ENCODE measurements around the gene LY6G5C. TPM values are rescaled to one million over a fixed set of nuclear protein-coding genes. Genes with fewer than 3 reads are reported as not detected.

The LY6G5C gene
- total and polyA plus RNA-seq, 9 of the 15 experiments (the other 6 are each of a cell fraction or from before 2014, with no cell fraction given), result 0.10 to 0.67 (median 0.46) TPM; not detected in 4

- peak; percentile 93 for TF ChIP-seq TAF1 (IDR thresholded peaks at IDR 0.05; ENCODE audit: control insufficient read depth, extremely low read depth, insufficient read depth, low read length, severe bottlenecking)
- no peak for TF ChIP-seq CREM (IDR thresholded peaks at IDR 0.05; ENCODE audit: low read depth)
- no peak for TF ChIP-seq MNT (conservative IDR thresholded peaks at IDR 0.05)
- peak; percentile 57; the same call in 1 of the 2 replicates for TF ChIP-seq ZNF445 (CRISPR knock-in tag; IDR thresholded peaks at IDR 0.05; ENCODE audit: low read depth)
- peak; percentile 80; the same call in 1 of the 2 replicates for TF ChIP-seq PTBP1 (IDR thresholded peaks at IDR 0.05; ENCODE audit: low read depth, low read length)
- peak; percentile 64; the same call in 1 of the 2 replicates for TF ChIP-seq E2F3 (CRISPR knock-in tag; IDR thresholded peaks at IDR 0.05)
- peak; percentile 63; the same call in 1 of the 2 replicates for TF ChIP-seq IFI16 (CRISPR knock-in tag; IDR thresholded peaks at IDR 0.05)
- no peak for TF ChIP-seq HNRNPL (IDR thresholded peaks at IDR 0.05; ENCODE audit: low read depth, low read length)
- TF ChIP-seq MTA2 (IDR thresholded peaks at IDR 0.05; ENCODE audit: low read depth), result peak; percentile 79; the same call in 1 of the 2 replicates
- no peak; the same call in 1 of the 2 replicates for TF ChIP-seq MEF2D (tag; conservative IDR thresholded peaks at IDR 0.05; ENCODE audit: low read depth)
- TF ChIP-seq MAFK (IDR thresholded peaks at IDR 0.05; ENCODE audit: low read length), result peak; percentile 3; the same call in 1 of the 2 replicates
- TF ChIP-seq THAP12 (CRISPR knock-in tag; IDR thresholded peaks at IDR 0.05), result peak; percentile 97
- TF ChIP-seq, protein P1, sequence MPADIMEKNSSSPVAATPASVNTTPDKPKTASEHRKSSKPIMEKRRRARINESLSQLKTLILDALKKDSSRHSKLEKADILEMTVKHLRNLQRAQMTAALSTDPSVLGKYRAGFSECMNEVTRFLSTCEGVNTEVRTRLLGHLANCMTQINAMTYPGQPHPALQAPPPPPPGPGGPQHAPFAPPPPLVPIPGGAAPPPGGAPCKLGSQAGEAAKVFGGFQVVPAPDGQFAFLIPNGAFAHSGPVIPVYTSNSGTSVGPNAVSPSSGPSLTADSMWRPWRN (IDR thresholded peaks at IDR 0.05; ENCODE audit: low read depth), result no peak
- TF ChIP-seq RBFOX2 (IDR thresholded peaks at IDR 0.05; ENCODE audit: low read depth, low read length), result peak; percentile 98
- TF ChIP-seq SOX6 (IDR thresholded peaks at IDR 0.05), result peak; percentile 40; the same call in 1 of the 2 replicates
- TF ChIP-seq, protein P2, sequence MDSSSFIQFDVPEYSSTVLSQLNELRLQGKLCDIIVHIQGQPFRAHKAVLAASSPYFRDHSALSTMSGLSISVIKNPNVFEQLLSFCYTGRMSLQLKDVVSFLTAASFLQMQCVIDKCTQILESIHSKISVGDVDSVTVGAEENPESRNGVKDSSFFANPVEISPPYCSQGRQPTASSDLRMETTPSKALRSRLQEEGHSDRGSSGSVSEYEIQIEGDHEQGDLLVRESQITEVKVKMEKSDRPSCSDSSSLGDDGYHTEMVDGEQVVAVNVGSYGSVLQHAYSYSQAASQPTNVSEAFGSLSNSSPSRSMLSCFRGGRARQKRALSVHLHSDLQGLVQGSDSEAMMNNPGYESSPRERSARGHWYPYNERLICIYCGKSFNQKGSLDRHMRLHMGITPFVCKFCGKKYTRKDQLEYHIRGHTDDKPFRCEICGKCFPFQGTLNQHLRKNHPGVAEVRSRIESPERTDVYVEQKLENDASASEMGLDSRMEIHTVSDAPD (CRISPR knock-in tag; IDR thresholded peaks at IDR 0.05), result no peak
- no peak for TF ChIP-seq ZNF146 (CRISPR knock-in tag; IDR thresholded peaks at IDR 0.05; ENCODE audit: unreplicated experiment)
- no peak for TF ChIP-seq MCM2 (IDR thresholded peaks at IDR 0.05; ENCODE audit: low read depth)
- TF ChIP-seq SMARCA4 (IDR thresholded peaks at IDR 0.05), result peak; percentile 66; the same call in 1 of the 2 replicates
- no peak for TF ChIP-seq L3MBTL2 (IDR thresholded peaks at IDR 0.05)
- TF ChIP-seq RBM39 (optimal IDR thresholded peaks at IDR 0.05; ENCODE audit: low read depth, low read length), result peak; percentile 78
- no peak for TF ChIP-seq DNMT1 (IDR thresholded peaks at IDR 0.05)
These were observed 15.1 kb downstream of the LY6G5C start, which contains the start of gene CSNK2B (continued) for GRCh38 chr6:31665501-31666336.
